GM23338 (cell line): Measurements from ENCODE around the gene STK4. TPM values are rescaled to one million over a fixed set of nuclear protein-coding genes. Genes with fewer than 3 reads are reported as not detected.

Experiments used
- ATAC-seq: fragments of 200-7000 bp; cut with Tn5 transposase; 3 replicates; pipeline ENCODE4 v1.9.1; 2020
- DNase-seq: peaks from one replicate; pipeline ENCODE4 v3.0.0-alpha.2; 2015; ENCODE audit warnings: low spot score
- H2AFZ ChIP-seq: fragments of 200-600 bp; sonication (generic); 2 replicates; pipeline ENCODE4 v1.8.0; 2016; ENCODE audit warnings: antibody characterized with exemption, mild to moderate bottlenecking, moderate library complexity
- H3F3A ChIP-seq: fragments of 200-600 bp; sonication (generic); replicated peaks from 2 replicates; pipeline ENCODE4 v1.8.0; 2017; ENCODE audit warnings: antibody characterized with exemption, mixed run types, low read depth
- H3K27ac ChIP-seq: fragments of 200-600 bp; sonication (generic); 2 replicates; pipeline ENCODE4 v1.6.1; 2016; ENCODE audit warnings: low read depth
- H3K27me3 ChIP-seq: fragments of 200-600 bp; sonication (generic); 2 replicates; pipeline ENCODE4 v1.8.0; 2016; ENCODE audit warnings: mild to moderate bottlenecking, mixed run types, moderate library complexity; ENCODE audit not compliant: insufficient read depth
- H3K36me3 ChIP-seq: fragments of 200-600 bp; sonication (generic); 2 replicates; pipeline ENCODE4 v1.8.0; 2016; ENCODE audit warnings: mild to moderate bottlenecking; ENCODE audit not compliant: insufficient read depth
- H3K4me1 ChIP-seq: fragments of 200-600 bp; sonication (generic); 2 replicates; pipeline ENCODE4 v1.8.0; 2016; ENCODE audit warnings: mild to moderate bottlenecking, moderate library complexity; ENCODE audit not compliant: insufficient read depth
- H3K4me2 ChIP-seq: fragments of 200-600 bp; sonication (generic); 2 replicates; pipeline ENCODE4 v1.7.1; 2017; ENCODE audit warnings: mixed run types
- H3K4me3 ChIP-seq: fragments of 200-600 bp; sonication (generic); 2 replicates; pipeline ENCODE4 v1.6.1; 2016; ENCODE audit warnings: mixed run types
- H3K79me2 ChIP-seq: fragments of 200-600 bp; sonication (generic); replicated peaks from 2 replicates; pipeline ENCODE4 v1.8.0; 2017; ENCODE audit warnings: mild to moderate bottlenecking; ENCODE audit not compliant: insufficient read depth
- H3K9me2 ChIP-seq: fragments of 200-600 bp; sonication (generic); 2 replicates; pipeline ENCODE4 v1.8.0; 2017; ENCODE audit not compliant: insufficient read depth
- H4K20me1 ChIP-seq: fragments of 200-600 bp; sonication (generic); replicated peaks from 2 replicates; pipeline ENCODE4 v1.8.0; 2017; ENCODE audit warnings: mild to moderate bottlenecking; ENCODE audit not compliant: insufficient read depth
- H3K27ac Mint-ChIP-seq: 2 replicates; pipeline ENCODE4 v1.8.0; 2020; ENCODE audit warnings: inconsistent platforms, mild to moderate bottlenecking, moderate library complexity, mixed read lengths
- H3K27me3 Mint-ChIP-seq: 3 replicates; pipeline ENCODE4 v1.8.0; 2022; ENCODE audit warnings: low read depth, mild to moderate bottlenecking, moderate library complexity, mixed read lengths, inconsistent platforms; ENCODE audit not compliant: insufficient read depth, poor library complexity
- H3K36me3 Mint-ChIP-seq: 3 replicates; pipeline ENCODE4 v1.8.0; 2021; ENCODE audit warnings: low read depth, mild to moderate bottlenecking, inconsistent platforms, moderate library complexity, mixed read lengths
- H3K4me1 Mint-ChIP-seq: 3 replicates; pipeline ENCODE4 v1.8.0; 2020; ENCODE audit warnings: mild to moderate bottlenecking, inconsistent platforms, mixed read lengths
- H3K4me3 Mint-ChIP-seq: 3 replicates; pipeline ENCODE4 v1.8.0; 2021; ENCODE audit warnings: moderate library complexity, mild to moderate bottlenecking, inconsistent platforms, mixed read lengths
- H3K9me3 Mint-ChIP-seq: 3 replicates; pipeline ENCODE4 v1.8.0; 2020; ENCODE audit warnings: moderate library complexity, mild to moderate bottlenecking, inconsistent platforms, mixed read lengths
- NANOG ChIP-seq: IDR thresholded peaks from 2 replicates; pipeline ENCODE4 v1.6.1; 2016; ENCODE audit warnings: antibody characterized with exemption, borderline replicate concordance
- STAT1 ChIP-seq: IDR thresholded peaks from one replicate; pipeline ENCODE4 v1.6.1; 2016; ENCODE audit warnings: antibody characterized with exemption; ENCODE audit not compliant: unreplicated experiment
- ZNF114 ChIP-seq: fragments of 250-450 bp; sonication (Bioruptor Pico); IDR thresholded peaks from 2 replicates; pipeline ENCODE4 v1.5.0; 2020; ENCODE audit warnings: mild to moderate bottlenecking, moderate library complexity
- polyA plus RNA-seq: library from polyadenylated mRNA; unstranded; fragments of >200 nt; fragmentation: Nextera tagmentation; extraction: Ambion mirVana; gene quantifications from 2 replicates; pipeline ENCODE4 v1.2.1, GENCODE V29; 2016
- total RNA-seq: library from RNA; depleted of rRNA; stranded (reverse); fragments of >200 nt; shearing (Covaris generic); gene quantifications from 2 replicates; pipeline ENCODE4 v1.2.3, GENCODE V29; 2014
- TF ChIP-seq, protein P1 (sequence below), 2 experiments: fragments of 200-600 bp in 1 of 2; sonication (generic) in 1 of 2; conservative IDR thresholded peaks; 2 replicates each; pipeline versions ENCODE4 v1.5.1 to v1.6.1; 2016 to 2017; ENCODE audit warnings: antibody characterized with exemption in 2 of 2, low read depth in 2 of 2, mild to moderate bottlenecking in 2 of 2, moderate library complexity in 1 of 2
- TF ChIP-seq, protein P2 (sequence below): fragments of 250-450 bp; sonication (Bioruptor Pico); IDR thresholded peaks from 2 replicates; pipeline ENCODE4 v1.5.0; 2020; ENCODE audit warnings: mild to moderate bottlenecking, moderate library complexity

The STK4 gene
- total and polyA plus RNA-seq, 2 experiments from 2014 or later = 37.7 to 58.7 TPM

DNA sequence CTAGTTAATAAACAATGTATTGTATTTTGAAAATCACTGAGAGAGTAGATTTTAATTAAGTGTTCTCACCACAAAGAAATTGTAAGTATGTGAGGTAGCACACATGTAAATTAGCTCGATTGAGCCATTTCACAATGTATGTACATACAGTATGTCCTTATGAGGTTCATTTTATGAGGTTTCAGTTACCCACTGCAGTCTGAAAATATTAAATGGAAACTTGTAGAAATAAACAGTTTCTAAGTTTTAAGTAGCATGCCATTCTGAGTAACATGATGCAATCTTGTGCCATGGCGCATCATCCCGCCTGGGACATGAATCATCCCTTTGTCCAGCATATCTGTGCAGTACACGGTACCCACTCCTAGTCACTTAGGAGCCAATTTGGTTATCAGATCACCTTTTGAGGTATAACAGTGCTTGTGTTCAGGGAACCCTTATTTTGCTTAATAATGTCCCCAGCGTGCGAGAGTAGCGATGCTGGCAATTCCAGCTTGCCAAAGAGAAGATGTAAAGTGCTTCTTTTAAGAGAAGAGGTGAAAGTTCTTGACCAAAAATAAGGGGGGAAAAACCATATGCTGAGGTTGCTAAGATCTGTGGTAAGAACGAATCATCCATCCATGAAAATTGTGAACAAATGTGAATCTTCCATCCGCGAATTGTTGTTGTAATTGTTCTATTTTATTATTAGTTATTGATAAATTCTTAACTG lies 69.9 kb downstream of the STK4 start (continued):
- TF ChIP-seq, protein P1, sequence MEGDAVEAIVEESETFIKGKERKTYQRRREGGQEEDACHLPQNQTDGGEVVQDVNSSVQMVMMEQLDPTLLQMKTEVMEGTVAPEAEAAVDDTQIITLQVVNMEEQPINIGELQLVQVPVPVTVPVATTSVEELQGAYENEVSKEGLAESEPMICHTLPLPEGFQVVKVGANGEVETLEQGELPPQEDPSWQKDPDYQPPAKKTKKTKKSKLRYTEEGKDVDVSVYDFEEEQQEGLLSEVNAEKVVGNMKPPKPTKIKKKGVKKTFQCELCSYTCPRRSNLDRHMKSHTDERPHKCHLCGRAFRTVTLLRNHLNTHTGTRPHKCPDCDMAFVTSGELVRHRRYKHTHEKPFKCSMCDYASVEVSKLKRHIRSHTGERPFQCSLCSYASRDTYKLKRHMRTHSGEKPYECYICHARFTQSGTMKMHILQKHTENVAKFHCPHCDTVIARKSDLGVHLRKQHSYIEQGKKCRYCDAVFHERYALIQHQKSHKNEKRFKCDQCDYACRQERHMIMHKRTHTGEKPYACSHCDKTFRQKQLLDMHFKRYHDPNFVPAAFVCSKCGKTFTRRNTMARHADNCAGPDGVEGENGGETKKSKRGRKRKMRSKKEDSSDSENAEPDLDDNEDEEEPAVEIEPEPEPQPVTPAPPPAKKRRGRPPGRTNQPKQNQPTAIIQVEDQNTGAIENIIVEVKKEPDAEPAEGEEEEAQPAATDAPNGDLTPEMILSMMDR (conservative IDR thresholded peaks at IDR 0.05; ENCODE audit: low read depth in 2 of 2) = no peak
- TF ChIP-seq ZNF114 (CRISPR knock-in tag) (no peak), NANOG (no peak), STAT1 (no peak)
- TF ChIP-seq, protein P2, sequence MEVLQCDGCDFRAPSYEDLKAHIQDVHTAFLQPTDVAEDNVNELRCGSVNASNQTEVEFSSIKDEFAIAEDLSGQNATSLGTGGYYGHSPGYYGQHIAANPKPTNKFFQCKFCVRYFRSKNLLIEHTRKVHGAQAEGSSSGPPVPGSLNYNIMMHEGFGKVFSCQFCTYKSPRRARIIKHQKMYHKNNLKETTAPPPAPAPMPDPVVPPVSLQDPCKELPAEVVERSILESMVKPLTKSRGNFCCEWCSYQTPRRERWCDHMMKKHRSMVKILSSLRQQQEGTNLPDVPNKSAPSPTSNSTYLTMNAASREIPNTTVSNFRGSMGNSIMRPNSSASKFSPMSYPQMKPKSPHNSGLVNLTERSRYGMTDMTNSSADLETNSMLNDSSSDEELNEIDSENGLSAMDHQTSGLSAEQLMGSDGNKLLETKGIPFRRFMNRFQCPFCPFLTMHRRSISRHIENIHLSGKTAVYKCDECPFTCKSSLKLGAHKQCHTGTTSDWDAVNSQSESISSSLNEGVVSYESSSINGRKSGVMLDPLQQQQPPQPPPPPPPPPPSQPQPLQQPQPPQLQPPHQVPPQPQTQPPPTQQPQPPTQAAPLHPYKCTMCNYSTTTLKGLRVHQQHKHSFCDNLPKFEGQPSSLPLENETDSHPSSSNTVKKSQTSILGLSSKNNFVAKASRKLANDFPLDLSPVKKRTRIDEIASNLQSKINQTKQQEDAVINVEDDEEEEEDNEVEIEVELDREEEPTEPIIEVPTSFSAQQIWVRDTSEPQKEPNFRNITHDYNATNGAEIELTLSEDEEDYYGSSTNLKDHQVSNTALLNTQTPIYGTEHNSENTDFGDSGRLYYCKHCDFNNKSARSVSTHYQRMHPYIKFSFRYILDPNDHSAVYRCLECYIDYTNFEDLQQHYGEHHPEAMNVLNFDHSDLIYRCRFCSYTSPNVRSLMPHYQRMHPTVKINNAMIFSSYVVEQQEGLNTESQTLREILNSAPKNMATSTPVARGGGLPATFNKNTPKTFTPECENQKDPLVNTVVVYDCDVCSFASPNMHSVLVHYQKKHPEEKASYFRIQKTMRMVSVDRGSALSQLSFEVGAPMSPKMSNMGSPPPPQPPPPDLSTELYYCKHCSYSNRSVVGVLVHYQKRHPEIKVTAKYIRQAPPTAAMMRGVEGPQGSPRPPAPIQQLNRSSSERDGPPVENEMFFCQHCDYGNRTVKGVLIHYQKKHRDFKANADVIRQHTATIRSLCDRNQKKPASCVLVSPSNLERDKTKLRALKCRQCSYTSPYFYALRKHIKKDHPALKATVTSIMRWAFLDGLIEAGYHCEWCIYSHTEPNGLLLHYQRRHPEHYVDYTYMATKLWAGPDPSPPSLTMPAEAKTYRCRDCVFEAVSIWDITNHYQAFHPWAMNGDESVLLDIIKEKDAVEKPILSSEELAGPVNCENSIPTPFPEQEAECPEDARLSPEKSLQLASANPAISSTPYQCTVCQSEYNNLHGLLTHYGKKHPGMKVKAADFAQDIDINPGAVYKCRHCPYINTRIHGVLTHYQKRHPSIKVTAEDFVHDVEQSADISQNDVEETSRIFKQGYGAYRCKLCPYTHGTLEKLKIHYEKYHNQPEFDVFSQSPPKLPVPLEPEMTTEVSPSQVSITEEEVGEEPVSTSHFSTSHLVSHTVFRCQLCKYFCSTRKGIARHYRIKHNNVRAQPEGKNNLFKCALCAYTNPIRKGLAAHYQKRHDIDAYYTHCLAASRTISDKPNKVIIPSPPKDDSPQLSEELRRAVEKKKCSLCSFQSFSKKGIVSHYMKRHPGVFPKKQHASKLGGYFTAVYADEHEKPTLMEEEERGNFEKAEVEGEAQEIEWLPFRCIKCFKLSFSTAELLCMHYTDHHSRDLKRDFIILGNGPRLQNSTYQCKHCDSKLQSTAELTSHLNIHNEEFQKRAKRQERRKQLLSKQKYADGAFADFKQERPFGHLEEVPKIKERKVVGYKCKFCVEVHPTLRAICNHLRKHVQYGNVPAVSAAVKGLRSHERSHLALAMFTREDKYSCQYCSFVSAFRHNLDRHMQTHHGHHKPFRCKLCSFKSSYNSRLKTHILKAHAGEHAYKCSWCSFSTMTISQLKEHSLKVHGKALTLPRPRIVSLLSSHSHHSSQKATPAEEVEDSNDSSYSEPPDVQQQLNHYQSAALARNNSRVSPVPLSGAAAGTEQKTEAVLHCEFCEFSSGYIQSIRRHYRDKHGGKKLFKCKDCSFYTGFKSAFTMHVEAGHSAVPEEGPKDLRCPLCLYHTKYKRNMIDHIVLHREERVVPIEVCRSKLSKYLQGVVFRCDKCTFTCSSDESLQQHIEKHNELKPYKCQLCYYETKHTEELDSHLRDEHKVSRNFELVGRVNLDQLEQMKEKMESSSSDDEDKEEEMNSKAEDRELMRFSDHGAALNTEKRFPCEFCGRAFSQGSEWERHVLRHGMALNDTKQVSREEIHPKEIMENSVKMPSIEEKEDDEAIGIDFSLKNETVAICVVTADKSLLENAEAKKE (CRISPR knock-in tag) = no peak

DNA sequence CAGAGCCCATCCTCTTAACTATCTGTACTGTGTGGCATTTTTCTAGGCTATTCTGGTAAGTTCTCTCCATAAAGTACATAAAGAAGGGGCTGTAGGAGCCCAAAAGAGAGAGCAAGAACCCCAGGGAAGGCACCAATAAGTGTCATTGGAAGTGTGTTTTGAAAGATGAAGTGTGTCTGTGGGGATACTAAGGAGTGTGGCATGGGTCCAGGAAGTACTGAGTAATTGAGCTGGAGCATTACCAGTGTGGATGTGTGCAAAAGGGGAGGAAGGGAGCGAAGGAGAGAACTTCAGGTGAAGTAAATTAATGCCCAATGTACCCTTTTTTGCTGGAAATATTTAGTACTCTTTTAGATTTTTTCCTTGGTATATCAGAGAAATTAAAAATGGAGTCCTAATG lies 70.7 kb downstream of the STK4 start:
- Histone ChIP-seq H3K9me2 (no peaks in the 10 kb centered on the region), H3K79me2 (0 out of 2 replicates have a peak, but pooled peaks cover 6% of the 10 kb centered on the region), H4K20me1 (no peaks in the 10 kb centered on the region), H3K4me1 (peaks cover 23% of the 10 kb centered on the region), H3F3A (no peaks in the 10 kb centered on the region), H3K4me2 (no peak overlapping the region), H2AFZ (no peak overlapping the region), H3K27ac (peak overlapping the region; percentile 62), H3K4me3 (no peak overlapping the region), H3K27me3 (no peaks in the 10 kb centered on the region), H3K36me3 (no peaks in the 10 kb centered on the region)
- peaks cover 2% of the 10 kb centered on the region for H3K27me3 Mint-ChIP-seq
- peak overlapping the region; percentile 34 for H3K27ac Mint-ChIP-seq
- ATAC-seq (no peak; the same call in 2 of the 3 replicates), DNase-seq (no peak)
- H3K4me3 Mint-ChIP-seq = no peak overlapping the region
- H3K4me1 Mint-ChIP-seq = peaks cover 44% of the 10 kb centered on the region
- peaks cover 7% of the 10 kb centered on the region; the same call in 2 of the 3 replicates for H3K9me3 Mint-ChIP-seq
- peaks cover 14% of the 10 kb centered on the region; the same call in 2 of the 3 replicates for H3K36me3 Mint-ChIP-seq
- TF ChIP-seq, protein P2 (CRISPR knock-in tag) = no peak
